Stimulated activated CD4-positive, alpha-beta T cell treated with anti-CD3 and anti-CD28 coated beads, Interleukin-12 subunit alpha, Interleukin-12 subunit beta, amount 100 ng/mL, for 24 hours (primary cell): ENCODE results near the gene GMFB.
"Not testable (repeated sequence)": the region's sequence is repeated elsewhere in the genome, so short reads cannot be mapped to it uniquely, and the experiment has no call there.

Experiments
- DNase-seq, 2 experiments: peaks; one replicate each; pipeline ENCODE4 v3.0.0-alpha.2; 2020; ENCODE audit warnings: low read depth in 2 of 2

GMFB gene

DNA sequence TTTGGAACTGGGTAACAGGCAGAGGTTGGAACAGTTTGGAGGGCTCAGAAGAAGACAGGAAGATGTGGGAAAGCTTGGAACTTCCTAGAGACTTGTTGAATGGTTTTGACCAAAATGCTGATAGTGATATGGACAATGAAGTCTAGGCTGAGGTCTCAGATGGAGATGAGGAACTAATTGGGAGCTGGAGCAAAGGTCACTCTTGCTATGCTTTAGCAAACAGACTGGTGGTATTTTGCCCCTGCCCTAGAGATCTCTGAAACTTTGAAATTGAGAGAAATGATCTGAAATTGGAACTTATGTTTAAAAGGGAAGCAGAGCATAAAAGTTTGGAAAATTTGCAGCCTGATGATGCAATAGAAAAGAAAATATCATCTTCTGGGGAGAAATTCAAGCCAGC, 30.2 kb downstream of the GMFB start:
- DNase-seq: not testable (repeated sequence)

DNA sequence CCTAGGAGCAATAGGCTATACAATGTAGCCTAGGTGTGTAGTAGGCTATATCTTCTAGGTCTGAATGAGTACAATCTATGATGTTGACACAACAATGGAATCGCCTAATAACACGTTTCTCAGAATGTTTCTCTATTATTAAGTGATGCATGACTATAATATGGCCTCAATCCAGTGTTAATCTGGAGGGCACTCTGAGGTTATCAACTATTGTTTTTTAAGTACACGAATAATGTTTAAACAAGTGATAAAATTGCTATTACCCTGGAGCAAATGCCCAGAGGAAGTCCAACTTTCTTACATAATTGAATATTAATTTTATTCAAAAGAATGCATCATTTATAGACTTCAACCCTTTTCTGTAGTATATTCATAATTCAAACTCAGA, 31.2 kb downstream of the GMFB start:
- DNase-seq: no peak

DNA sequence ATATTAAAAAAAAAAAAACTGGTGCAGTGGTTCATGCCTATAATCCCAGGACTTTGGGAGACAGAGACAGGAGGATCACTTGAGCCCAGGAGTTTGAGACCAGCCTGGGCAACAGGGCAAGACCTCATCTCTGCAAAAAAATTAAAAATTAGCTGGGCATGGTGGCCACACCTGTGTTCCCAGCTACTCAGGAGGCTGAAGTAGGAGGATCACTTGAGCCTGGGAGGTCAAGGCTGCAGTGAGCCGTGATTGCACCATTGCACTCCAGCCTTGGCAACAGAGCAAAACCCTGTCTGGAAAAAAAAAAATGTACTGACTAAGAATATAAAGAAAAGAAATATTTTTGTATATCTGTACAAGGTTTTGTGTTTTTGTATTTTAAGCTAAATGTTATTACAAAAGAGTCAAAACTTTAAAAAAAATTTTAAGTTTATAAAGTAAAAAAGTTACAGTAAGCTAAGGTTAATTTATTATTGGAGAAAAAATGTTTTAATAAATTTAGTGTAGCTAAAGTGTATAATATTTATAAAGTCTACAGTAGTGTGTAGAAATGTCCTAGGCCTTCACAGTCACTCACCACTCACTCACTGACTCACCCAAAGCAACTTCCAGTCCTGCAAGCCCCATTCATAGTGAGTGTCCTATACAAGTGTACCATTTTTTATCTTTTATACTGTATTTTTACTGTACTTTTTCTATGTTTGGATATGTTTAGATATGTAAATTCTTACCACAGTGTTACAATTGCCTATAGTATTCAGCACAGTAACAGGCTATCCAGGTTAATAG, 31.8 kb downstream of the GMFB start:
- not testable (repeated sequence) for DNase-seq

GRCh38 chr14:54455363-54455762, 33.4 kb downstream of the GMFB start:
- DNase-seq: no peak

DNA sequence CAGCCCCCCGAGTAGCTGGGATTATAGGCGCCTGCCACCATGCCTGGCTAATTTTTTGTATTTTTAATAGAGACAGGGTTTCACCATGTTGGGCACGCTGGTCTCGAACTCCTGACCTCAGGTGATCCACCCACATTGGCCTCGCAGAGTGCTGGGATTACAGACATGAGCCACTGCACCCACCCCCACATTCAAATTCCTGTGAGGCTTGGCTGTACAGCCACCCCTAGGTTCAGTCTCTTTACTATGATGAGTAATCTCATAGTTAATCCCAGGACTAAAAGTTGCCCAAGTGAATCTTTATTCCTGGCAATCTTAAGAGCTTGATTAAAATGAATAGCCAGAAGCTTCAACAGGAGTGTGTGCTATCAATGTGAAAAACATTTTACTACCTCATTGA, 34.8 kb downstream of the GMFB start:
- not testable (repeated sequence) for DNase-seq

- no peak for DNase-seq
These were observed 35.5 kb downstream of the GMFB start for GRCh38 chr14:54453252-54453651.

GRCh38 chr14:54451961-54452360, 36.8 kb downstream of the GMFB start:
- DNase-seq: no peak

GRCh38 chr14:54451121-54451601, 37.6 kb downstream of the GMFB start:
- DNase-seq: no peak

GRCh38 chr14:54450535-54450934, 38.2 kb downstream of the GMFB start:
- no peak for DNase-seq

GRCh38 chr14:54447231-54447692, 41.5 kb downstream of the GMFB start:
- no peak for DNase-seq

- no peak for DNase-seq
These were observed 42.6 kb downstream of the GMFB start for GRCh38 chr14:54446161-54446693.

GRCh38 chr14:54444681-54445080, 44.1 kb downstream of the GMFB start:
- no peak for DNase-seq

DNA sequence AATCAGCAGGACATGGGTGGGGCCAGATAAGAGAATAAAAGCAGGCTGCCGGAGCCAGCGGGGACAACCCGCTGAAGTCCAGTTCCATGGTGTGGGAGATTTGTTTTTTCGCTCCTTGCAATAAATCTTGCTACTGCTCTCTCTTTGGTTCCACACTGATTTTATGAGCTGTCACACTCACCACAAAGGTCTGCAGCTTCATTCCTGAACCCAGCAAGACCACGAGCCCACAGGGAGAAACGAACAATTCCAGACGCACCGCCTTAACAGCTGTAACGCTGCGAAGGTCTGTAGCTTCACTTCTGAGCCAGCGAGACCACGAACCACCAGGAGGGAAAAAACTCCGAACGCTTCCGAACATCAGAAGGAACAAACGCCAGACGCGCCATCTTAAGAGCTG, 44.8 kb downstream of the GMFB start:
- DNase-seq: no peak

GRCh38 chr14:54442961-54443360, 45.8 kb downstream of the GMFB start:
- DNase-seq: not testable (repeated sequence)

DNA sequence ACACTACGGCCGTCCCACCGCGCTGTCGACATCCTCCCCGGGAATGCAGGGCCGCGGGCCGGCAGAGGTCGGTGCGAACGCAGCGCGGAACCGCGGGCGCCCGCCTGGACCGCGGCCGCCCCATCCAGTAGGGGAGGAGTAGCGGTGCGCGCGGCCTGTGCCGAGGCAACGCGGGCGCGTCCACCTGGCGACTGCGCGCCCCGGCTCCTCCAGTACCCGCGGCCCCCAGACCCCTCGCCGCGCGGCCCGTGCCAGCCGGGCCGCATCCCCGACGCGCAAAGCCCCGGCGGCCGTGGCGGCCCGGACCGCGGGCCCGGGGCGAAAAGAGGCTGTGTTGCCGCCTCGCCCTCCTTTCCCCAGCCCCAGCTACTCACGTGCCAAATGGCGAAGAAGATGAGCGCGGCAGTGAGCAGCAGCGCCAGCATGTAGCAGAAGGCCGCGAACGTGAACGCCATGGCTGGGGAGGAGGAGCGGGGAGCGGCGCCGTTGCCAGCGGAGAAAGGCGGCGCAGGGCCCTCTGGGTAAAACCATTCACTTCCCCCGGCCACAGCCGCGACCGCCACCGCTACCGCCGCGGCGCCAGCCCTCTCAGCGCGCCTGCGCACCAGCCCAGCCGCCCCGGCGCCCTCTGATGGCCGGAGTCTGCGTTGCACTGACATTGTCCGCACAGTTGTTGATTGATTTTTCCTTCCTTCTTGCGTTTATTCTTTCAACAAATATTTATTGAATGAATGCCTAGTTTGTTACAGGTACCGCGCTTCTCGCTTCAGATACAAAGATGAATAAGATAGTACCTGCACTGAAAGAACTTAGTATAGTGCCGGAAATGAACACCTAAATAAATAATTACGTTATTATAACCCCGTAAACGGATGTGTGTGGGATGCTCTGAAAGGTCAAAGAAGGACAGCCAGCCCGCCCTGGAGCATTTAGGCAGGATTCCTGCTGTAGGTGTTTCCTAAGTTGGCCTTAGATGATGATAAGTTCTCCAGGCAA, 47.6 kb downstream of the GMFB start, which contains the start of gene CNIH1:
Gene CNIH1, minus strand, starts transcription at position 502 of the 996 bp plus-strand sequence. Its CDS starts 47 bp downstream, at position 455.
- peak; percentile 89 for DNase-seq

DNA sequence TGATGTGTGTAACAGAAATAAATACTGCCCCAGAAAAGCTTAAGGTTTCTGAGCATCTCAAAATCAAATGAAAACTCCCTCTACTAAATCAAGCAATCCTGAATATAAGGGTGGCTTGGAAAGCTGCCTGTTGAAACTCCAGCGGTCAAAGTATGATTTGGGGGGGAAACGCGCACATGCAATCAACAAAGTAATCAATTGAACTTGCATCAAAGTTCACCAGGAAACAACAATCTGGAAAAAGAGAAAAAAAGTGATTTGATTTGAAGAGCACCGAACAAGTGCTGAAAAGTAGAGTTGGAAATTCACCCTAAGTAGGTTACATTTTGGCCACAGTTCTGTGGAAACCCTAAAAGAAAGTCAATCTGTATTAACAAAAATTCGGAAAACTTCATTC, 48.3 kb downstream of the GMFB start:
- DNase-seq: no peak

DNA sequence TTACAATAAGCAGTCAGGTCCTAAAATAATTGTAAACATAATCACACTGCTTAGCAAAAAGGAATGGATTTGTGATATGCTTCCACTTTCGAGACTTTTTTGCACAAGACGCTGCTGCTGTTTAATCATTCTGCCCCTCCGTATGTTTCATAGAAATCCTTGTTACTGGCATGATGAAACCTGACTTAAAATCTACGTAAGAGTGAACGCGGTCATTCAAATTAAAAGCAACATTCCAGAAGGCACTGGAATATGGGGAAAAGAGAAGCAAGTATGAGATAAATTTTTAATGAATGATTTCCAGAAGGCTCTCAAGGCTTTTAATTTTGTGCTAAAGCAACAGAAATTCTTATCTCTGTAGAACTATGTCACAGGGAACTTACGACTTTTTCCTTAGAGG, 48.7 kb downstream of the GMFB start:
- DNase-seq: no peak

DNA sequence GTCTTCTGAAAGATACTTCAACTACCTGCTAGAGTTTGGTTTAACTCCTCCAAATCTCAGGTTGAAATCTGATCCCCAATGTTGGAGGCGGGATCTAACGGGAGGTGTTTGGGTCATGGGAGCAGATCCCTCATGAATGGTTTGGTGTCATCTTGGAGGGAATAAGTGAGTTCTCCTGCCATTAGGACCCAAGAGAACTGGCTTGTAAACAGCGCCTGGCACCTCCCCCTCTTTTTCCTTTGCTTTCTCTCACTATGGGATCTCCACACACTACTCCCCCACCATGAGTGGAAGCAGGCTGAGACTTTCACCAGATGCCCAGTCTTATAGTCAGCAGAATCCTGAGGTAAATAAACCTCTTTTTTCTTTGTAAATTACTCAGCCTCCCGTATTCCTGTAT, 50.1 kb downstream of the GMFB start:
- no peak for DNase-seq

- DNase-seq: not testable (repeated sequence)
These were observed 50.8 kb downstream of the GMFB start for GRCh38 chr14:54437954-54438353.

GRCh38 chr14:54435500-54435981, 53.2 kb downstream of the GMFB start:
- no peak for DNase-seq

DNA sequence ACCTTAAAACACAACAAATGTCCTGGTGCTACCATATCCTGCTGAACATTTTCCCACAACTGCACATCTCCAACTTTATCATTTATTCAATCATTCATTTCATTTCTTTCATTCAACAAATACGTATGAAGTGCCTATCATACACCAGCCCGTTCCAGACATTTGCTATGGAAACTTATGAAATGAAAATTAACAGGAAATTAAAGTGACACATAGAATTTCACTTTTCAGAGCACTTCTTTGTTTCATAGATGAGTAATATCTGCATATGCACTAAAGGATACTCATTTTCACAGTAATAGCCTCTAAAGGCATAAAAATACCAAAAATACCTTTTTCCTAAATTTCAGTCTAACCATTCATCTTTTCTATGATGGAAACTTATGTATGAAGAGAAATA, 60.3 kb downstream of the GMFB start:
- no peak for DNase-seq

GRCh38 chr14:54427871-54428270, 60.9 kb downstream of the GMFB start:
- no peak for DNase-seq
